HG03045 (cell line): ENCODE results near the gene SMARCAL1.

Experiments
- ATAC-seq: cut with Tn5 transposase; IDR thresholded peaks from one replicate; pipeline ENCODE4 v1.9.1; 2021; ENCODE audit warnings: mild to moderate bottlenecking, moderate library complexity; ENCODE audit not compliant: unreplicated experiment

The SMARCAL1 gene

DNA sequence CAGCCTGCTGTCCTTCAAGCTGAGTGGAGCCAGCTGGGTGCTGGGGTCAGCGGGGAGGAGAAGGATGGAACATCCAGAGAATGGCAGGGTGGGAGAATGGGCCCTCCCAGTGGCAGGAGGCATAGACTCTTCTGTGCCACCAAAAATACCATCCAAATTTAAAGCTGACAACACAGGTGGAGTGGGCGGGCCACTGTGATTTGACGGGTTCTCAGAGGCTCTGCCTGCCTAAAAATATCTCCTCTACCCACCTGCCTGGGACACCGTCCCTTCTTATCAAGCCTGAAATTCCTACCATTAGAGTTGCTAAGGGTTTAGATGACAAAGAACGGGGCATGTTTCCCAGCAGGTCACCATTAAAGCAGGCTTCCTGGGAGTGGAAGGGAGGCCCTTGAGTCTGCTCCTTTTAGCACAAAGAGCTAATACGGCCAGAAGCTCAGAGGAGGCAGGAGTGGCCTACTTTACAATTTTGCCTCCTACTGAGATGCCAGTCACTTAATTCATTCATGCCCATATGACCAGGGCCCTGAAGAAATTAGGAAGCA lies 20.2 kb upstream of the SMARCAL1 start:
- ATAC-seq = no peak

DNA sequence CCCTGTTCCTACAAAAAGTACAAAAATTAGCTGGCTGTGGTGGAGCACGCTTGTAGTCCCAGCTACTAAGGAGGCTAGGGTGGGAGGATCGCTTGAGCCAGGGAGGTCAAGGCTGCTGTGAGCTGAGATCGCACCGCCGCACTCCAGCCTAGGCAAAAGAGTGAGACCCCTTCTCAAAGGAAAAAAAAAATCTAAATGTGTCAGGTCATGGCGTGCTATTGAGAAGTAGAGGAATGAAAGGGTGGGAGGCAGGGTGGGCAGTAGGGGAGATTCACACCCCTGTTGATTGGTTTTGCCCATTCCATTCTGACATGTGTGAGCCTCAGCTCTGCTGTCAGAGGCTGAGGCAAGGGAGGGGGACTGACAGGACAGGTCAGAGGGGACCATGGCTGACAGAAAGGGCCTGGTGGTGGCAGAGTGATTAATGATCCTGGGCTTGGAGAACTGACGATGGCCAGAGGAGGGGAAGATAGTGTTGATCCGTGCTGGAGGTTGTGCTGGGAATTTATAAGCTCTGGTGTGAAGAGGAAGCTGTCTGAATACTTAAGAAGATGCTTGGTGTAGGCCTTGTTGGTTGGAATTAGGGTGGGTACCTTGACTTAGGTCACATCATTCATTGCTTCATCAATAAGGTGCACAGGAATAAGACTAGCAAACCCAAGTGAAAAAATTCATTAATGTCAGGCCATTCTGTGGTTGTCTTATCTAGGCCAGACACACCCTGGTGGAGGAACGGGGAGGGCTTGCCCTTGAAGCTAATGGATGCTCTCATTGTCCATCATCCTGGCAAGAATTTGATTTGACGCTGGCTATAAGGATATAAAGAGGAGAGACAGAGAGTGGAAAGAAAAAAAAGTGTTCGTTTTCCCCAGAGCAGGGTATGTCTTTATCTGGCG lies 19.1 kb upstream of the SMARCAL1 start:
- no peak for ATAC-seq

- ATAC-seq = no peak
Observed at GRCh38 chr2:216394881-216395280, 17.4 kb upstream of the SMARCAL1 start.

- no peak for ATAC-seq
Observed at GRCh38 chr2:216399621-216400020, 12.7 kb upstream of the SMARCAL1 start.

- ATAC-seq = no peak
Observed at GRCh38 chr2:216402751-216403150, 9.5 kb upstream of the SMARCAL1 start.

GRCh38 chr2:216404010-216404618 lies 8.2 kb upstream of the SMARCAL1 start:
- ATAC-seq = no peak

GRCh38 chr2:216405588-216405987 lies 6.7 kb upstream of the SMARCAL1 start:
- ATAC-seq = no peak

- ATAC-seq = no peak
Observed at GRCh38 chr2:216406826-216407225, 5.5 kb upstream of the SMARCAL1 start.

DNA sequence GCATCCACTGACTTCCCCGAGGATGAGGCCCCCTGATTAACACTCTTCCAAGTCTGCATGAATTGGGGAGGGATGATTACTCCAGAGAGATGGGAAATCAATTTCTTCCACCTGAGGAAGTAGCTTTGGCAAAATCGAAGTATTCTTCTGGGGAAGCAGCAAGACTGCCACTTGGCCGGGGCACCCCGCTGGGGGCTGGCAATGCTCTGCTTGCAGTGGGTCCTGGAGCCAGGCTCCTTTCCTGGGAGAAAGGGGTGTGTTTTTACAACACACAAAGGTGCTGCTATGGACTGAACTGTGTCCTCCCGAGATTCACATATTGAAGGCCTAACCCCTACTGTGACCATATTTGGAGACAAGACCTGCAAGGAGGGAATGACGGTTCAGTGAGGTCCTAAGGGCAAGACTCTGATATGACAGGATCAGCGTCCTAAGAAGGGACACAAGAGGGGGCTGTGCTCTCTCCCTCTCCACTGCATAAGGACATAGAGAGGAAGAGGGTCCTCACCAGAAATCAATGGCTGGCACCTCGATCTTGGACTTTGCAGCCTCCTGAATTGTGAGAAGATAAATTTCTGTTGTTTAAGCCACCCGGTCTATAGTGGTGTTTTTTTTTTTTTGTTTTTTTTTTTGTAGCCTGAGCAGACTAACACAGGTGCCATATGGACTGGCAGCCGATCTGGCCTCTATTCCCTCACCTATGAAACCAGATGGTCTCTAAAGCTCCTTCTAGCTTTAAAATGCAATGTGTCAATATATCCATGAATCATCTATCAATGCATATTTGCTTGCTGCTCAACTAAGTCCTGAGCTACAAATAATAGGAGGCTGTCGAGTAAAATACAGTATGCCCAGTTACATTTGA lies 3.6 kb upstream of the SMARCAL1 start:
- ATAC-seq = no peak

DNA sequence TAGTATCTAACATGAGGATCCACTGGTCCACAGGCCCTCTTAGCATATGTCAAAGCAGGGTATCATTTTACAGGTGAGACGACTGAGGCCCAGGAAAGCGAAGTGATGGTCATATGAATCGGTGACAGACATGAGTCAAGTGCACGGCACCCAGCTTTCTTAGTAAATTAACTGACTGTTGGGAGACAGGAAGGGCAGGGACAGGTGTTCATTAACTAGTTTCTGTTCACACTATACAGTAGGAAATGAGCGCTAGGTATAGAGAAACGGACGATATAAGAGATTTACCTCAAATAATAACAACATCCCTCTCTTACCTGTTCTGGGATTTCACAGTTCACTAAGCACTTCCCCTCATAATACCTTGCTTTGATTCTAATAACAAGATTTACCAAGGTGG lies 1.7 kb upstream of the SMARCAL1 start:
- no peak for ATAC-seq

DNA sequence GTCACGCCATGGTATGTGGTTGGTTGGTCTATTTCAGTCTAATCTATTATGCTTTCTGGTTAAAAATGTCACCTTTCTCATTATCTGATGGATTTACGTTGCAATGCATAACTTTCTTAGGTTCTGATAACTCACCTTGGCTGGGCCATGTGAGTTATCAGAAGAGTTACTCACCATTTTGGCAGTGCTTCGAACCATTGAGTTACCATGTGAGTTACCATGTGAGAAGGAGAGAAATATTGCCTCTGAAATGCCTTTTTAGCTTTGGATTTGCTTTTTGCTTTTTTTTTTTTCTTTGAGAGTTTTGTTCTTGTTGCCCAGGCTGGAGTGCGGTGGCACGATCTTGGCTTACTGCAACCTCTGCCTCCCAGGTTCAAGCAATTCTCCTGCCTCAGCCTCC lies 1.6 kb downstream of the SMARCAL1 start:
- ATAC-seq = no peak

GRCh38 chr2:216414772-216415319 lies 2.6 kb downstream of the SMARCAL1 start:
- no peak for ATAC-seq

- no peak for ATAC-seq
Observed at GRCh38 chr2:216415541-216415940, 3.3 kb downstream of the SMARCAL1 start.

GRCh38 chr2:216416571-216417307 lies 4.5 kb downstream of the SMARCAL1 start:
- no peak for ATAC-seq

- no peak for ATAC-seq
Observed at GRCh38 chr2:216418981-216419380, 6.7 kb downstream of the SMARCAL1 start.

DNA sequence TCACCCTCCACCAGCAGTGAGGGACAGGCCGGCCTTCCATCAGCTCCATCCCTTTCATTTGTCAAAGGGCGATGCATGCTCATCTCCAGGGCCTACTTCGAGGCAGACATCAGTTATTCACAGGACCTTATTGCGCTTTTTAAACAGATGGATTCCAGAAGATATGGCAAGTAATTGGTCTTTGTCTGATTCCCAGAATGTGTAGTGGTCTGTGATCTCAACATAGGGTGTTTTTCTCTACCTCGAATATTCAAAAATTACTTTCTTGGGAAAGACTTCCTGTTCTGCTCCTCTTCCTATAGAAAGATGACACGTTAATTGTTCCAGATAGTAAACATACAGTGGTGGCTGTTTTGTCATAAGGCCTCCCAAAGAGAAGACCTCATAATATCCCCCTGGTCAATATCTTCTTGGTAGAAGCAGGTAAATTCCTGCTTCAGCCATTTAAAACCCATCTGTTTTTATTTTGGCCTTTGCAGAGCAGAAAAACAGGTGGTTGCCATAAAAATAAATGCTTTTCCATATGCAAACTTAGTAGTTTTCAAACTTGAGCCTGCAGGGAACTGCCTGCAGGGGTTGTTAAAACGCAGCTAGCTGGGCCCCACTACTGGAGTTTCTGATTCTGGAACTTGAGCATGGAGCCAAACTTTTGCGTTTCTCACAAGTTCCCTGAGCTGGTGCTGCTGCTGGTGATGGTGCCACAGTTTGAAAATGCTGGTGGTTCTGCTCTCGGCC lies 8.2 kb downstream of the SMARCAL1 start:
- ATAC-seq = no peak

GRCh38 chr2:216423071-216423470 lies 10.8 kb downstream of the SMARCAL1 start:
- ATAC-seq = no peak

DNA sequence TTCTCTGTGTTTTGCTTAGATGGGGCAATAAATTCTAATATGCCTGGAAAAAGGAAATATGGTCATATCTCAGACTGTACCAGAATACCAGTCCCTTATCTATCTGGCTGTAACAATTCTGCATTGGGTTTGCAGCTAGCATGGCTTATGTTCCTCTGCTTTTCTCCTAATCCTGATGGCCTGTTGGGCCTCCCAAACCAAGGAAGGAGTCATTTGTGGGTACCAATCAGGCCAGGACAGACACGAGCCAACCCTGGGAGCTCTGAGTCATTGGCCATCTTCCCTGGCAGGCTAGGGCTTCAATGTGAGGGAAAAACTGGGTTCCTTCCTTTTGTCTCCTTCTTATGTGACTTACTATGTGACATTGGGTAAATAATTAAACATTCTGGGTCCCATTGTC lies 12.0 kb downstream of the SMARCAL1 start:
- ATAC-seq = no peak

GRCh38 chr2:216425008-216425787 lies 12.9 kb downstream of the SMARCAL1 start:
- ATAC-seq = no peak
